ENCODE results near the gene CARTPT.

DNA sequence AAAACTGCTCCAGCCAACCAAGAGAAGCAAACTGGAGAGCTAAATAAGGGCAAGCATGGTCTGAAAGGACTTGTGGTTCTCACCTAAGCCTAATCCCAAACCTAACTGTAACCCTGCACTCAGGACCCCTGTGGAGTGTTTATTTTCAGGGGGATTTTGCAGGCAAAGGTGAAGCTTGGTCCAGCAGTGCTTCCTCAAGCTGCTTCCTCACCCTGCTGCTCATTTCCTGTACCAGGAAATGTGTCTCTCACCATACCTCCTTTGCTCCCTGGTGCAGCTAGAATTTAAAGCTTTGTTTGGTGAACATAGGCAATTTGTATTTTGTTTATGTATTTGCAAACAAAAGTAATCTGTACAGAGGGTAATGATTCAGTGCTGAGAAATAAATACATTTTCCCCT lies 50.2 kb downstream of the CARTPT start:
- TF ChIP-seq GATA3 (IDR thresholded peaks at IDR 0.05; ENCODE audit: low read depth, low read length) (no peak), GATA2 (IDR thresholded peaks at IDR 0.05; ENCODE audit: low read depth, low read length) (no peak)

Data from SH-SY5Y (cell line).